Measurements from ENCODE around the gene TMEM18. TPM values are rescaled to one million over a fixed set of nuclear protein-coding genes. Genes with fewer than 3 reads are reported as not detected.

TMEM18 gene
- total and polyA plus RNA-seq, 2 of the 4 experiments (the other 2 are of a cell fraction): 15.2 to 30.2 TPM

DNA sequence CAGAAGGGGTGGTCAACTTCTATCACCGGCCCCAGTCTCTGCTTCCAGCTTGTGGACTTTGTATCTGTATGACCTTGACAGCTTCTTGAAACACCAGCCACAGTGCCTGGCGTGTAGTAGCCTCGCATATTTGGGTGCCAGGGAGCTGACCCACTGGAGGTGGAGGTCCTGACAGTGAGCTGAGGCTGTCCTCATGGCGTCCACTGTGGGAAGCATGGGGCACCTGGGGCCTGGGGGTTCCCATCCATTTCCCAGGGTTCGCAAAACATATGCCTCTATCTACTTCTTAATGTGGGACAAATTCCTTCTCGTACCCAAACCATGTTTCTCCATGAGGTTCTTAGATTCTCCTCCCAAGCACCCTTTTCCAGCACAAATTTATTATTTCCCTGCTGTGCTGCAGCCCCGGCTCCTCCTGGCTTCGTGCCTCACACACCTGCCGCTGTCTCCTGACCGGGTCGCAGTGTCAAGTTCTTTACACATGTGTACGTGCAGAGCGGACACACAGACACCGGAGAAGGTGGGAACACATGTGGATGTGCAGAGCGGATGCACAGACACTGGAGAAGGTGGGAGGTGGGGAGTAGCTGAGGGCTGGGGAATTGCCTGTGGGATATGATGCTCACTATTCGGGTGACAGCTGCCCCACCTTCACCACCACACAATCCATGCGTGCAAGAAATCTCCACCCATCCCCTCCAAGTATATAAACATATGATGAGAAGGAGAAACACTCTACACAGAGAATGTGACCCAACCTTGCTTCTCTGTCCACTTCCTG is 23.4 kb downstream of the TMEM18 start:
- Histone ChIP-seq H4K5ac (ENCODE audit: low read depth, low read length) (no peak overlapping the region), H3K79me1 (ENCODE audit: low read depth in 1 of 2, low read length in 2 of 2) (no peaks in the 10 kb centered on the region), H2BK5ac (ENCODE audit: low read depth, low read length, poor library complexity, severe bottlenecking) (no peak overlapping the region), H2BK20ac (ENCODE audit: low read depth, low read length) (no peak overlapping the region), H2AK5ac (ENCODE audit: low read depth, low read length) (no peak overlapping the region), H2BK15ac (ENCODE audit: low read depth, low read length) (no peak overlapping the region), H4K20me1 (ENCODE audit: insufficient read depth, low read length) (no peaks in the 10 kb centered on the region), H2AFZ (replicated peaks; ENCODE audit: low read length, poor library complexity) (no peak overlapping the region), H2AK9ac (replicated peaks; ENCODE audit: low read depth, low read length, poor library complexity) (no peak overlapping the region), H3K4me3 (ENCODE audit: insufficient read depth, low read depth, low read length) (no peak overlapping the region), H3K27me3 (ENCODE audit: control insufficient read depth, insufficient read depth, low read length) (peaks cover 2% of the 10 kb centered on the region; the same call in 1 of the 2 replicates), H4K8ac (ENCODE audit: low read depth in 2 of 2, low read length in 2 of 2) (no peak overlapping the region), H3K23ac (ENCODE audit: low read depth, low read length) (no peak overlapping the region), H3K4ac (ENCODE audit: low read depth, low read length) (no peak overlapping the region), H3K27ac (ENCODE audit: insufficient read depth, low read length) (no peak overlapping the region), H2BK120ac (ENCODE audit: low read depth, low read length) (no peak overlapping the region), H3K36me3 (ENCODE audit: control insufficient read depth, insufficient read depth, low read length) (no peaks in the 10 kb centered on the region), H3K18ac (ENCODE audit: low read depth, low read length) (no peak overlapping the region), H3K56ac (ENCODE audit: extremely low read depth, insufficient read depth, low read length) (no peak overlapping the region), H3K9ac (ENCODE audit: low read depth, low read length) (no peak overlapping the region), H4K91ac (ENCODE audit: insufficient read depth, low read depth, low read length) (no peak overlapping the region), H3K4me1 (ENCODE audit: control insufficient read depth, insufficient read depth, low read length) (no peaks in the 10 kb centered on the region), H3K9me1 (ENCODE audit: insufficient read depth, low read length) (no peaks in the 10 kb centered on the region), H3K4me2 (ENCODE audit: low read depth, low read length) (no peak overlapping the region), H3K9me3 (ENCODE audit: control insufficient read depth, insufficient read depth, low read length) (no peaks in the 10 kb centered on the region), H3K14ac (replicated peaks; ENCODE audit: low read depth, low read length) (no peak overlapping the region)
- dilution Hi-C loops (cut with HindIII; ENCODE audit: low sequenced_read_pairs, unreplicated experiment): no loop called here
- intact Hi-C loops (cut with micrococcal nuclease): no loop called here
- POLR2A ChIA-PET (ENCODE audit: unreplicated experiment): no interaction called here
- WGBS, 2 experiments (ENCODE audit: extremely low coverage in 2 of 2, insufficient read length in 1 of 2): 83% methylated on average over 4 of the region's 17 CpGs; no CpG with 5 or more reads in 1 of the 2 experiments
- BruUV-seq (replicated peaks): no TSS peak
- DNase-seq: no peak
- in situ Hi-C loops (cut with MboI; ENCODE audit: low sequenced_read_pairs): no loop called here
- CTCF ChIA-PET: no interaction called here
- ATAC-seq (ENCODE audit: low read depth): no peak
- no peak for TF ChIP-seq SMC3 (IDR thresholded peaks at IDR 0.05; ENCODE audit: low read depth, low read length)
- no peak for TF ChIP-seq POLR2A (IDR thresholded peaks at IDR 0.05; ENCODE audit: low read depth, low read length)
- TF ChIP-seq MAZ (IDR thresholded peaks at IDR 0.05; ENCODE audit: borderline replicate concordance, low read depth, low read length): no peak
- no peak for TF ChIP-seq RAD21 (IDR thresholded peaks at IDR 0.05; ENCODE audit: low read length)
- no peak for TF ChIP-seq MAFK (IDR thresholded peaks at IDR 0.05; ENCODE audit: low read depth, low read length)
- TF ChIP-seq, protein P1, sequence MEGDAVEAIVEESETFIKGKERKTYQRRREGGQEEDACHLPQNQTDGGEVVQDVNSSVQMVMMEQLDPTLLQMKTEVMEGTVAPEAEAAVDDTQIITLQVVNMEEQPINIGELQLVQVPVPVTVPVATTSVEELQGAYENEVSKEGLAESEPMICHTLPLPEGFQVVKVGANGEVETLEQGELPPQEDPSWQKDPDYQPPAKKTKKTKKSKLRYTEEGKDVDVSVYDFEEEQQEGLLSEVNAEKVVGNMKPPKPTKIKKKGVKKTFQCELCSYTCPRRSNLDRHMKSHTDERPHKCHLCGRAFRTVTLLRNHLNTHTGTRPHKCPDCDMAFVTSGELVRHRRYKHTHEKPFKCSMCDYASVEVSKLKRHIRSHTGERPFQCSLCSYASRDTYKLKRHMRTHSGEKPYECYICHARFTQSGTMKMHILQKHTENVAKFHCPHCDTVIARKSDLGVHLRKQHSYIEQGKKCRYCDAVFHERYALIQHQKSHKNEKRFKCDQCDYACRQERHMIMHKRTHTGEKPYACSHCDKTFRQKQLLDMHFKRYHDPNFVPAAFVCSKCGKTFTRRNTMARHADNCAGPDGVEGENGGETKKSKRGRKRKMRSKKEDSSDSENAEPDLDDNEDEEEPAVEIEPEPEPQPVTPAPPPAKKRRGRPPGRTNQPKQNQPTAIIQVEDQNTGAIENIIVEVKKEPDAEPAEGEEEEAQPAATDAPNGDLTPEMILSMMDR (conservative IDR thresholded peaks at IDR 0.05; ENCODE audit: low read depth, low read length): no peak
- TF ChIP-seq BHLHE40 (IDR thresholded peaks at IDR 0.05; ENCODE audit: low read depth, low read length): no peak
- TF ChIP-seq, protein P2, sequence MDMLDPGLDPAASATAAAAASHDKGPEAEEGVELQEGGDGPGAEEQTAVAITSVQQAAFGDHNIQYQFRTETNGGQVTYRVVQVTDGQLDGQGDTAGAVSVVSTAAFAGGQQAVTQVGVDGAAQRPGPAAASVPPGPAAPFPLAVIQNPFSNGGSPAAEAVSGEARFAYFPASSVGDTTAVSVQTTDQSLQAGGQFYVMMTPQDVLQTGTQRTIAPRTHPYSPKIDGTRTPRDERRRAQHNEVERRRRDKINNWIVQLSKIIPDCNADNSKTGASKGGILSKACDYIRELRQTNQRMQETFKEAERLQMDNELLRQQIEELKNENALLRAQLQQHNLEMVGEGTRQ (IDR thresholded peaks at IDR 0.05; ENCODE audit: low read depth, low read length): no peak
- no peak for TF ChIP-seq RCOR1 (IDR thresholded peaks at IDR 0.05; ENCODE audit: insufficient replicate concordance, low read length)
- TF ChIP-seq FOS (IDR thresholded peaks at IDR 0.05; ENCODE audit: low read depth, low read length): no peak
- TF ChIP-seq CEBPB (IDR thresholded peaks at IDR 0.05; ENCODE audit: low read depth, low read length): no peak
- no peak for TF ChIP-seq CHD1 (IDR thresholded peaks at IDR 0.05; ENCODE audit: low read depth, low read length)
- no peak for TF ChIP-seq MXI1 (IDR thresholded peaks at IDR 0.05; ENCODE audit: borderline replicate concordance, low read depth, low read length)
- no peak for TF ChIP-seq NFE2L2 (IDR thresholded peaks at IDR 0.05; ENCODE audit: low read depth, low read length)
- no peak for TF ChIP-seq RFX5 (IDR thresholded peaks at IDR 0.05; ENCODE audit: low read depth, low read length)
- TF ChIP-seq, protein P3, sequence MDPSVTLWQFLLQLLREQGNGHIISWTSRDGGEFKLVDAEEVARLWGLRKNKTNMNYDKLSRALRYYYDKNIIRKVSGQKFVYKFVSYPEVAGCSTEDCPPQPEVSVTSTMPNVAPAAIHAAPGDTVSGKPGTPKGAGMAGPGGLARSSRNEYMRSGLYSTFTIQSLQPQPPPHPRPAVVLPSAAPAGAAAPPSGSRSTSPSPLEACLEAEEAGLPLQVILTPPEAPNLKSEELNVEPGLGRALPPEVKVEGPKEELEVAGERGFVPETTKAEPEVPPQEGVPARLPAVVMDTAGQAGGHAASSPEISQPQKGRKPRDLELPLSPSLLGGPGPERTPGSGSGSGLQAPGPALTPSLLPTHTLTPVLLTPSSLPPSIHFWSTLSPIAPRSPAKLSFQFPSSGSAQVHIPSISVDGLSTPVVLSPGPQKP (IDR thresholded peaks at IDR 0.05; ENCODE audit: borderline replicate concordance, low read depth, low read length): no peak

Measured in IMR-90 (cell line).